GM23248 (cell line): Measurements from ENCODE around the gene TGFBR1.

Source experiments
- EZH2 ChIP-seq: fragments of 200-600 bp; sonication (generic); IDR thresholded peaks from 2 replicates; pipeline ENCODE4 v1.6.1; 2018; ENCODE audit warnings: antibody characterized with exemption, mild to moderate bottlenecking; ENCODE audit not compliant: insufficient read depth, poor library complexity, severe bottlenecking
- EZH2phosphoT487 ChIP-seq: fragments of 200-600 bp; sonication (generic); IDR thresholded peaks from 2 replicates; pipeline ENCODE4 v1.6.1; 2018; ENCODE audit warnings: antibody characterized with exemption, moderate library complexity, mild to moderate bottlenecking, low read depth; ENCODE audit not compliant: insufficient read depth

DNA sequence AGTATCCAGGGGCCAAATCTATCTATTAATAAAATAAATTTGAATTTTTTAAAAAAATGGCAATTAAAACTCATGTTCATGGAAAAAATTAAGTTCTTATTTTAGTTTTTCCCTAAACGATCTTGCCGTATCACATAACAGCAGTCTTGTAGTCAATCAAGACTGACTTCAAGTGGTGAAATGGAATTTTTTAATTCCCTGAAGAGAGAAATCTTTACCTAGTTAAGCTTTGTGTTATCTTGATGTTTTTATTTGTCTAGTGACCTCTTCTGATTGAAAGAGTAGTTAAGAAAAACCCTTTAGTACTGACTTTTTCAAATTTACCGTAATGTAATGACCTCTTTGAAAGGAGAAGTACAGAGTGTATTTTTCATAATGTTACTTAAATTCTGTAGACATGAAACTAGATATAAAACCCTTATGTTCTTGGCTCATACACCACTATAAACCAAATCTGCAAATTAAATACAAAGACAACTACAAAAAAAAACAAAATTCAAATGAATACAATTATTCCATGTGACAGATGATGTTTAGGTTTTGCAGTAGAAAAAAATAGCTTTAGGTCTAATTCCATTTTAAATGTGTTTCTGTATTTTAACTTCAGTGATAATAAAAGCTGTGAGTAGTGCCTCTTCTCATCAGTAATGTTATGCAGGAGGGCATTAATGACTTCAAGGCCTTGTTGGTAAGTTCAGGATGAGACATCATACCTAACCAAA lies 19.8 kb downstream of the TGFBR1 start:
- TF ChIP-seq EZH2 (no peak), EZH2phosphoT487 (no peak)
